H1 (cell line): Measurements from ENCODE around the gene ACTR5. TPM values are rescaled to one million over a fixed set of nuclear protein-coding genes. Genes with fewer than 3 reads are reported as not detected.

ENCODE experiments used
- CTCF ChIA-PET: fragments of 300-600 bp; sonication (Branson Sonifier 250); formaldehyde crosslinking; loops from one replicate; lab custom pipeline; 2021; ENCODE audit not compliant: partially characterized antibody; lab: Charles Lee
- POLR2A ChIA-PET: fragments of 300-600 bp; sonication (Branson Sonifier 250); formaldehyde crosslinking; loops from one replicate; lab custom pipeline; 2021; ENCODE audit warnings: inconsistent platforms; ENCODE audit not compliant: partially characterized antibody; lab: Charles Lee
- DNase-seq, 2 experiments: peaks; one replicate each; pipeline versions ENCODE4 v3.0.0 to v3.0.0-alpha.2; 2010 to 2022; ENCODE audit warnings: low spot score in 2 of 2, low read depth in 1 of 2, mixed read lengths in 1 of 2
- FAIRE-seq: peaks from 2 replicates; lab custom pipeline; 2011; peaks lifted over from hg19 to GRCh38; lab: Jason Lieb, UNC
- H2AFZ ChIP-seq: 2 replicates; pipeline ENCODE4 v1.8.1; 2012; ENCODE audit warnings: low read length, inconsistent platforms
- H2AK5ac ChIP-seq: 2 replicates; pipeline ENCODE4 v1.6.1; 2013; ENCODE audit warnings: low read depth, low read length
- H2BK120ac ChIP-seq: replicated peaks from 2 replicates; pipeline ENCODE3; 2013; ENCODE audit warnings: low read depth, low read length, inconsistent platforms
- H2BK12ac ChIP-seq: 2 replicates; pipeline ENCODE4 v1.6.1; 2013; ENCODE audit warnings: low read depth, low read length
- H2BK15ac ChIP-seq: 2 replicates; pipeline ENCODE4 v1.6.1; 2013; ENCODE audit warnings: low read length
- H2BK20ac ChIP-seq: 2 replicates; pipeline ENCODE4 v1.6.1; 2013; ENCODE audit warnings: low read length
- H2BK5ac ChIP-seq: 2 replicates; pipeline ENCODE4 v1.6.1; 2013; ENCODE audit warnings: low read depth, low read length
- H3K14ac ChIP-seq: 2 replicates; pipeline ENCODE4 v1.6.1; 2013; ENCODE audit warnings: inconsistent platforms; ENCODE audit not compliant: insufficient read length
- H3K18ac ChIP-seq: 2 replicates; pipeline ENCODE4 v1.6.1; 2013; ENCODE audit warnings: low read length; ENCODE audit errors: extremely low read depth
- H3K23ac ChIP-seq: 2 replicates; pipeline ENCODE4 v1.6.1; 2013; ENCODE audit warnings: inconsistent platforms; ENCODE audit not compliant: insufficient read length
- H3K23me2 ChIP-seq: 2 replicates; pipeline ENCODE4 v1.6.1; 2013; ENCODE audit warnings: low read depth, low read length
- H3K27ac ChIP-seq: 2 replicates; pipeline ENCODE4 v1.6.1; 2011; ENCODE audit warnings: low read depth, low read length, inconsistent platforms
- H3K27me3 ChIP-seq, 4 experiments: replicated peaks in 1 of 4; 1 replicate in 1 of 4; 2 replicates in 3 of 4; pipeline versions ENCODE4 v1.6.1 to v1.8.1; 2011 to 2013; ENCODE audit warnings: low read length in 3 of 4, mild to moderate bottlenecking in 3 of 4, inconsistent platforms in 2 of 4, mixed read lengths in 2 of 4, moderate library complexity in 1 of 4; ENCODE audit not compliant: control insufficient read depth in 3 of 4, insufficient read depth in 3 of 4; ENCODE audit errors: extremely low read depth in 1 of 4
- H3K36me3 ChIP-seq, 4 experiments: 2 replicates each; pipeline versions ENCODE4 v1.6.1 to v1.8.1; 2011 to 2013; ENCODE audit warnings: mild to moderate bottlenecking in 4 of 4, low read length in 3 of 4, moderate library complexity in 2 of 4, control low read depth in 1 of 4, inconsistent platforms in 1 of 4; ENCODE audit not compliant: insufficient read depth in 4 of 4, control insufficient read depth in 2 of 4
- H3K4ac ChIP-seq: replicated peaks from 2 replicates; pipeline ENCODE3; 2013; ENCODE audit warnings: low read length, low read depth, mixed read lengths, inconsistent platforms; ENCODE audit not compliant: insufficient read length
- H3K4me1 ChIP-seq, 4 experiments: replicated peaks in 1 of 4; 1 replicate in 1 of 4; 2 replicates in 3 of 4; pipeline versions ENCODE4 v1.6.1 to v1.8.1; 2011 to 2013; ENCODE audit warnings: low read length in 3 of 4, inconsistent platforms in 2 of 4, mixed read lengths in 1 of 4; ENCODE audit not compliant: insufficient read depth in 4 of 4, control insufficient read depth in 3 of 4
- H3K4me2 ChIP-seq, 2 experiments: 2 replicates each; pipeline versions ENCODE4 v1.6.1 to v1.8.1; 2011 to 2013; ENCODE audit warnings: low read depth in 2 of 2, low read length in 2 of 2, control low read depth in 1 of 2, inconsistent platforms in 1 of 2, mild to moderate bottlenecking in 1 of 2; ENCODE audit not compliant: insufficient read depth in 1 of 2
- H3K4me3 ChIP-seq, 4 experiments: fragments of 200-600, 300-600 bp in 1 of 4; sonication (generic), shearing (Covaris generic), sonication (Bioruptor Twin) in 1 of 4; 2 replicates each; pipeline versions ENCODE4 v1.5.1 to v1.8.1; 2011 to 2016; ENCODE audit warnings: low read length in 4 of 4, low read depth in 3 of 4, control low read depth in 2 of 4, inconsistent platforms in 2 of 4, mild to moderate bottlenecking in 2 of 4, mixed read lengths in 1 of 4, moderate library complexity in 1 of 4; ENCODE audit not compliant: insufficient read depth in 2 of 4; ENCODE audit errors: extremely low read depth in 1 of 4
- H3K56ac ChIP-seq: replicated peaks from 2 replicates; pipeline ENCODE3; 2013; ENCODE audit warnings: low read depth, mild to moderate bottlenecking, mixed read lengths, low read length, inconsistent platforms; ENCODE audit not compliant: insufficient read length
- H3K79me1 ChIP-seq: 2 replicates; pipeline ENCODE4 v1.6.1; 2013; ENCODE audit warnings: low read depth, low read length, control low read depth
- H3K79me2 ChIP-seq, 2 experiments: 2 replicates each; pipeline versions ENCODE4 v1.6.1 to v1.8.1; 2012 to 2013; ENCODE audit warnings: low read length in 2 of 2, mild to moderate bottlenecking in 2 of 2, inconsistent platforms in 1 of 2; ENCODE audit not compliant: insufficient read depth in 2 of 2, control insufficient read depth in 1 of 2
- H3K9ac ChIP-seq, 4 experiments: replicated peaks in 1 of 4; 1 replicate in 1 of 4; 2 replicates in 3 of 4; pipeline versions ENCODE4 v1.6.1 to v1.8.1; 2011 to 2013; ENCODE audit warnings: low read depth in 3 of 4, low read length in 3 of 4, control low read depth in 2 of 4, mild to moderate bottlenecking in 2 of 4, moderate library complexity in 2 of 4, inconsistent platforms in 1 of 4; ENCODE audit errors: extremely low read depth in 1 of 4
- H3K9me3 ChIP-seq, 2 experiments: 2 replicates each; pipeline versions ENCODE4 v1.6.1 to v1.8.1; 2012 to 2013; ENCODE audit warnings: mild to moderate bottlenecking in 2 of 2, moderate library complexity in 2 of 2, control low read depth in 1 of 2, inconsistent platforms in 1 of 2, low read depth in 1 of 2, low read length in 1 of 2, mixed read lengths in 1 of 2; ENCODE audit not compliant: insufficient read depth in 2 of 2
- H4K20me1 ChIP-seq, 2 experiments: replicated peaks in 1 of 2; 2 replicates each; pipeline versions ENCODE3 to v1.8.1; 2011 to 2013; ENCODE audit warnings: inconsistent platforms in 2 of 2, low read length in 2 of 2, mild to moderate bottlenecking in 1 of 2; ENCODE audit not compliant: insufficient read depth in 2 of 2, control insufficient read depth in 1 of 2
- H4K5ac ChIP-seq: 2 replicates; pipeline ENCODE4 v1.6.1; 2013; ENCODE audit warnings: low read length, low read depth, mixed read lengths, inconsistent platforms; ENCODE audit not compliant: insufficient read length
- H4K8ac ChIP-seq: 2 replicates; pipeline ENCODE4 v1.8.0; 2013; ENCODE audit warnings: mild to moderate bottlenecking, moderate library complexity, low read length, inconsistent platforms; ENCODE audit not compliant: insufficient read depth; ENCODE audit errors: extremely low read depth
- H4K91ac ChIP-seq: replicated peaks from 2 replicates; pipeline ENCODE3; 2013; ENCODE audit warnings: low read length, mixed read lengths, inconsistent platforms; ENCODE audit not compliant: insufficient read length
- WGBS, 2 experiments: shearing (Covaris generic) in 1 of 2; methylation state at CpG; one replicate each; pipeline versions ENCODE4 v1.1.6 to v1.1.7; 2013 to 2015; ENCODE audit warnings: low lambda C conversion rate in 2 of 2, mixed read lengths in 2 of 2, inconsistent platforms in 1 of 2, low coverage in 1 of 2, missing lambda C conversion rate in 1 of 2; ENCODE audit not compliant: insufficient replicate concordance in 2 of 2, insufficient coverage in 1 of 2, insufficient read length in 1 of 2; ENCODE audit errors: extremely low coverage in 1 of 2, missing lambda C conversion rate in 1 of 2; 5-methylcytosine and 5-hydroxymethylcytosine counted together
- polyA plus RNA-seq, 7 experiments: library from polyadenylated mRNA; depleted of rRNA in 3 of 7; stranded (reverse) in 5 of 7; unstranded in 2 of 7; fragments of >200 nt in 5 of 7; fragments of 200-250 nt in 2 of 7; gene quantifications; 1 replicate in 5 of 7; 2 replicates in 1 of 7; 4 replicates in 1 of 7; pipeline versions ENCODE4 v1.2.1 to v1.2.3, GENCODE V29; 2011 to 2013; ENCODE audit warnings: missing spikeins in 2 of 7, mixed read lengths in 2 of 7
- total RNA-seq: library from RNA; stranded (reverse); fragmentation: NEBNext Ultra II Directional; extraction: Animal tissue kit (Norgen Biotek cat#: 25700); gene quantifications from 2 replicates; pipeline ENCODE4 v1.2.1, GENCODE V29; 2021

Gene ACTR5
- total and polyA plus RNA-seq, 2 of the 8 experiments (the other 6 are each of a cell fraction or from before 2014, with no cell fraction given) = 10.4 to 14.4 TPM

- Histone ChIP-seq H3K79me2 (no peaks in the 10 kb centered on the region), H3K4me2 (peak overlapping the region; percentile 86), H3K9ac (no peak overlapping the region), H3K23ac (no peak overlapping the region), H3K79me1 (no peaks in the 10 kb centered on the region), H2BK12ac (peak overlapping the region; percentile 81; the same call in 1 of the 2 replicates), H3K9me3 (no peaks in the 10 kb centered on the region), H3K36me3 (no peaks in the 10 kb centered on the region), H3K18ac (peak overlapping the region; percentile 71; the same call in 1 of the 2 replicates), H3K27ac (no peak overlapping the region), H3K4me1 (peaks cover 5 to 64% (median 38%) of the 10 kb centered on the region in 4 experiments), H4K8ac (no peak overlapping the region; the same call in 1 of the 2 replicates), H2AFZ (no peak overlapping the region), H2BK120ac (no peak overlapping the region), H3K4ac (no peak overlapping the region), H4K20me1 (peaks cover 11 to 26% of the 10 kb centered on the region in 2 experiments), H3K56ac (no peak overlapping the region), H3K23me2 (peaks cover 23% of the 10 kb centered on the region), H2BK15ac (peak overlapping the region; percentile 65; the same call in 1 of the 2 replicates), H4K91ac (no peak overlapping the region), H2AK5ac (peak overlapping the region; percentile 17; the same call in 1 of the 2 replicates), H3K27me3 (peaks cover 91 to 100% (median 99%) of the 10 kb centered on the region in 4 experiments), H2BK5ac (no peak overlapping the region; the same call in 1 of the 2 replicates), H3K14ac (no peak overlapping the region), H4K5ac (no peak overlapping the region), H2BK20ac (0 out of 2 replicates have a peak overlapping the region, but pooled peaks have one; percentile 11), H3K4me3 (peak overlapping the region; percentile 2 to 59 (median 38); a peak in 6 of 8 replicates)
- WGBS, 2 experiments = 7% methylated on average over 34 of the region's 35 CpGs; no CpG with 5 or more reads in 1 of the 2 experiments
- no peak for FAIRE-seq
- ChIA-PET POLR2A (interaction anchor here (1.4 to 2.7 kb wide), 5 partner anchors 22 to 78 kb away, joined by 3 to 9 read pairs (median 8); no protein-coding TSS in a partner anchor), CTCF (interaction anchor here (0.7 to 12.4 kb wide), 52 partner anchors 8 to 387 kb away, joined by 3 to 236 read pairs (median 6); partner anchors contain the start of genes ACTR5 and DHX35)
- no peak for DNase-seq
Measured at GRCh38 chr20:38725148-38725901, 22.9 kb upstream of the ACTR5 start.
